Forelimb muscle (tissue), 1 donor: ENCODE measurements around the gene TBL3. TPM values are rescaled to one million over a fixed set of nuclear protein-coding genes. Genes with fewer than 3 reads are reported as not detected.
A peak's percentile ranks its signal among the peaks of the same experiment; 100 is the strongest.
"Not testable (repeated sequence)": the region's sequence is repeated elsewhere in the genome, so short reads cannot be mapped to it uniquely, and the experiment has no call there.

ENCODE experiments used
- DNase-seq: peaks from one replicate; pipeline ENCODE4 v3.0.0-alpha.2; 2013; ENCODE audit warnings: low read depth
- polyA plus RNA-seq: library from polyadenylated mRNA; unstranded; fragments of 120-200 nt; gene quantifications from one replicate; pipeline ENCODE4 v1.2.1, GENCODE V29; 2013; ENCODE audit not compliant: insufficient read length

TBL3 gene
- polyA plus RNA-seq, 1 donor, result 28.4 TPM

DNA sequence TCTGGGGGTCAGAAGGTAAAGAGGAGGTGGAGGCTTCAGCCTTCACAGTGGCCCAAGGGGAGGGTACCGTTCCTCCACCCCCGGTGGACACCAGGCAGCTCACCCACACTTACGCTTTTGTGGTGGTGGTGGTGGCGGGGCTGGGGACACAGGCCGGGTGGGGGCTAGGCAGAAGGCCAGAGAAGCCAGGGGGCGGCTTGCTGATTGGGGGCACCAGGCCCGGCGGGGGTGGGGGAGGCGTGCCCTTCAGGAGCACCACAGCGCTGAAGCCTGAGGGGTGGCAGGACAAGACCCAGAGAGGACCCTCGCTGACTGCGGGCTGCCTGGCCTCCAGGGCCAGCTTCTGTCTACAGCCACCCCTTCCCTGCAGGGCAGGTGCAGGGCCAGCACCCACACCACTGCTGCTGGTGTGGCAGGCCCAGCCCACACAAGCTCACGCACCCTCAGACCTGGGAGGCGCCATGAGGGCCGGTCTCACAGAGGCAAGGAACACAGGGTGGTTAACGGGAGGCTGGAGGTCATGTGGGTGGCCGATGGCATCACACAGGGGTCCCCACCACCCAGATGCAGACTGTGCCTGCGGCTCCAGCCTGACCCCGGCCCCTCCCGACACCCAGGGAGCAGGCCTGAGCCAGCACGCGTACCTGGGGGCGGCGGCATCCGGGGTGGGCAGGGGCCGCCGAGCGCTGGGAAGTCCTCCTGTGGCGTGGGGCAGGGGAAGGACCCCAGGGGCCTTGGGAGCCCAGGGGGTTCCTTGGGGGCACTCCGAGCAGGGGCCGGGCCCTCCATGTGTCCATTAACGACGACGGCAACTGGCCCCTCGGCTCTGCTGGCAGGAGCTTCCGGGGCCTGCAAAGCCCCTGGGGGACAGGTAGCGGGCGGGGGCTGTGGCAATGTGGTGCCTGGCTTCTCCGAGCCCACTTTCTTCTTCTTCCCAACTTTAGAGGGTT lies 27.3 kb downstream of the TBL3 start:
- DNase-seq, result no peak

DNA sequence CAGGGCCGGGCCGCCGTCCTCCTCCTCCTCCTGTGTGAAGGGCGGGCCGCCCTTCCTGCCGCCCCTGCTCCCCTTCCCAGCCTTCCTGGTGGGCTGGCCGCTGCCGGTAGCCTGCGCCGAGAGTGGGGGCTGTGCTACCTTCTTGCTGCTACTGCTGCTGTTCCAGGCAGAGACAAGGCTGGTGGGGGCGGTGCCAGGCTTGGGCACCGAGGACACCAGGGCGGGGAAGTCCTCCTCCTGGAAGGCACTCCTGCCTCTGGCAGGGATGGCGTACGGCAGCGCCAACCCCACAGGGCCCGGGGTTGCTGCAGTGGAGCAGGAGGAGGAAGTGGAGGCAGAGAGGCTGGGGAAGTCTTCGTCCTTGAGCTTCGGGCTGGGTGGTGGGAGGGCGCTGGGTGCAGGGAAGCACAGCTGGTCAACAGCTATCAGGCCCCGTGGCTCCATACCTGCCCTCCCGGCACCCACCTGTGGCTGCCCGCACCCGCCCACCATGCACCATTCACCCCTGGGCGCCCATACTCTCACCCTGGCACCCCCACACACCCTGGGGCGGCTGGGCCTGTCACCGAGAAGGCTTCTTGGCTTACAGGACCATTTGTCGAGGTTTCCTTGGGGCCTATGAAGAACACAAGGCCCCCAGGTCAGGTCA lies 28.1 kb downstream of the TBL3 start:
- DNase-seq, result no peak

DNA sequence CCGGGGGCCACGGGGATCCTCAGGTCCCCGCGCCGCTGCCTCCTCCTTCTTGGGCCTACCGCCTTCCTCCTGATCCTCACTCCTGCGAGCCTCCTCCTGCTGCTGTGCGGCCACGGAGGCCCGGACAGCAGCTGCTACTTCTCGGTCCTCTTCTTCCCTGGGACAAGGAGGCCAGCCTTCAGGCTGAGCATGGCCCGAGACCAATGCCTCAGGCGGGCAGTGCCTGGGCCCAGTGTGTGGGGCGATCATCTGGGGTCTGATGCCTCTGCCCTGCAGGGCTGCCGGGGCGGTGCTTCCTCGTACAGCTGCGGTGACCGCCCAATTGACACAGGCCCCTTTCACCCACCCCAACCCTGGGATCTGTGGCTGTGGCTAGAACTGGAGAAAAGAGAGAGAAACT lies 29.2 kb downstream of the TBL3 start:
- no peak for DNase-seq

DNA sequence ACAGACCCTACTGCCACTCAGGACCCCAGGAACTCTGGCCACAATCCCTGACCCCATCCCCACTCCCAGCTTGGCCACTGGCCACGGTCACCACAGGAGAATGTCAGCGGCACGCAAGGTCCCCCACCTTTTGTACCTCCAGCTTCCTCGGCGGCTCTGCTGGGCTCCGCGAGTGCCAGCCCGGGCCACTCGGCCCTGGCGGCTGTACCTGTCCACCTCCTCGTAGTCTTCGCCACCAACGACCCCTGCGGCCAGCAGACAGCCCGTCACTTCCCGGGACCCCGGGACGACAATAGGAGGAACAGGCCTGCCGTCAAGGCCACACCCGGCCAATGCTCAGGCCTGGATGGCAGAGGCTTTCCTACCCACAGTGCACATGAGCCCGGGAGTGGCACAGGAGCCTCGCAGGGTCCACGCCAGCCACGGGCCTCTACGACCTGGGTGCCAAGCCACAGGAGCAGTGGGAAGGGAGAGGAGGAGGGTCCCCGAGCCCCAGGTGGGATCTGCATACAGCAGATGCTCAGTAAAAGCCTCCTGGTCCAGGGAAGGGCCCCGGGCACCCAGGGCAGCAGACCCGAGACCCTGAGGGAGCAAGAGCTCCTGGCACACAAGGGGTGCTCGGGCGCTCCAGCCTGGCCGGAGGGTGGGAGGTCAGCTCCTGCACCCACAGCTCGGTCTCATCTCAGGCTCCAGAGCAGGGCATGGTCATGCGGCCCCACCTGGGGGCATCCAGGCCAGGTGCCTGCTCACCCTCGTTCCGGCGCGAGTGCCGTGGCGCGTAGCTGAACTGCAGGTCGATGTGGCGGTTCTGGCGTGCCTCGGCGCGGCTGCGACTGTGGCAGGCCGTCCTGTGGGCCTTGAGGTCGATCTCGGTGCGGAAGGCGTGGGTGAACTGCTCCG lies 29.9 kb downstream of the TBL3 start:
- no peak for DNase-seq

DNA sequence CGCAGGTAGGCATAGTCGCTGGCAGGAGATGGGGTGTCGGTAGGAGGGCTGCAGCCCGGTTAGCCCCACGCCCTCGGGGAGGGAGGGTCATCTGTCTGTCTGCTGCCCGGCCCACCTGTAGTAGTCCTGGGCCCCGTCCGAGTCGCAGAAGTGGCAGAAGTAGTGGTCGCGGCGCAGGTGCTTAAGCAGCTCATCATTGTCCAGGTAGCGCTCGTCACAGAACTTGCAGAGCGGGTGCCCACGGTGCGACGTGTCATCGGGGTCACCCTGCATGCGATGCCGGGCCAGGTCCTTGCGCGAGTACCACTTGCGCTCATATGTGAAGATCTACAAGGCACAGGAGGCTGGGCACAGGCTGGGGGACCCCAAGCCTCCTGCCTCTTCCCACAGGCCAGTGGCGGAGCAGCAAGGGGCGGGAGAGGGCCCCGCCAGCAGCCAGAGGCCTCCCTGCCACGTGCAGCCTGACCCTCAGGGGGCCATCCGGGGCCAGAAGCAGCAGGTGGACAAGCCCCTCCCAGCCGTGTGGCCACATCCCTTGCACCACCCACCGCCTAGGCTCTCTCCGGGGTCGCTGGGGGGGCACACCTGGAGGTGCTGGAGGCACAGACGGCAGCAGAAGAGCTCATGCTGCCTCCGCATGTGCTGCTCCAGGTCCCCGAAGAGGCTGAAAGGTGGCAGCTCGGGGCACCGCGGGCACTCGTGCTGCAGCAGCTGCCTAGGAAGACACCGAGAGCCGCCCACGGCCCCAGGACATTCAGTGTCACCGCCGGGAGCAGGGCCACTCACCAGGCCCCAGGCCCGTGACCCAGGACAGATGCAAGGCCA lies 30.8 kb downstream of the TBL3 start:
- DNase-seq, result no peak

DNA sequence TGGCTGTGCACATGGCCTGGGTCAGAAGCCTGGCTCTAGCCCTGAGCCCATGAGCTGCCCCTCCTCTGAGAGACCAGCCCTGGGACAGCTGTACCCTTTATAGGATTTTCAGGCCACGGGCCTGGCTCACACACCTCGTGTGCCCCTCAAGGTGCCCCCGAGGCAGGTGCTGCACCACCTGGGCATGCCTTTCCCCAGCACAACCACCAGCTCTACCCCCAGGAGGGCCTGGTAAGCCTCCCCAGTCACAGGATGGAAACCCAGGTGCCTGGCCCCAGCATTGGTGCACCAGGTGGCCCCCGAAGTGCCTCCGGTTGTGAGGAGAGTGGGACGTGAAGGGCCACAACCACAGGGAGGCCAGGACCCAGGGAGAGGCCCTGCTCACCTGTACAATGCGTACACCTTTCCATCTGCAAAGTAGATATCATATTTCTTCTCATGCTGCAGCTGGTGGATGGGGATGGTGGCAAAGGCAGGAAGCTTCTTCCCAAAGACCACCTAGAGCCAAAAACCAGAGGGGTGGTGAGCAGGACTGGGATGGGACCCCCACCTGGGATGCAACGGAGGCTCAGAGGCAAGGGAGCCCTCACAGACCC lies 31.5 kb downstream of the TBL3 start:
- DNase-seq, result no peak

DNA sequence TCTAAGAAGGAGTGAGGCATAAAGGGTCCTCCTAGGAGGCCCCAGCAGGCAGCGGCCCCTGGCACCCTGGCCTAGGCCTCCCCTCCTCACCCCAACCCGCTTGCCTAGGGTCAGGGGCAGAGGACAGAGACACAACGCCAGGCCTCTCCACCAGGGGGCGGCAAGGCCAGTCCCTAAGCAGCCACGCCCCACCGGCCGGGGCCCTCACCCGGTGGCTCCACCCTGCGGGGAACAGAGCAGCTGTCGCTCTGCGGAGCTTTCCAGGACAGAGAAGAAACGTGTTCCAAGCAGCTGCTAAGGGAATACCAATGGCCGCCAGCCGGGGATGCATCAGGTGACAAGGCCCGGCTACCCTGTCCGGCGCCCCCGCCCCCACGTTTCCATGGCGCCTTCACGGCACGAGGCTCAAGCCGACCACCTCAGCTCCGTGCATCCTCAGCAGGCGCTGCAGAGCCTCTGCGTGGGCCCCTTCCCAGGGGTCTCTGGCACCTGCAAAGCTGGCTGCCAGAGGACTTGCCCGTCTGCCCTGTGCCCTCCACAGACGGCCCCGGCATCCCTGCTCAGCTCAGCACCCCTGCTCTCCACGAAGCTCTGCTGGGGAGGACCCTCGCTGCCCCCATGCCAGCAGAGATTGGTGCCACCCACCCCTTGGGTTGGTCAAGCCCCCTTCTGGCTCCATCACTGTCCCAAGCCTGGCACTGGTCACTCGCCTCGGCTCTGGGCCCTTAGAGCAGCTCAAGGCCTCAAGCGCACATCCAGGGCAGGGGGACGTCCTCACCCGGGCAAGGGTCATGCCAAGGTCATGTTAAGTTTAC lies 32.2 kb downstream of the TBL3 start:
- DNase-seq, result peak; percentile 39

DNA sequence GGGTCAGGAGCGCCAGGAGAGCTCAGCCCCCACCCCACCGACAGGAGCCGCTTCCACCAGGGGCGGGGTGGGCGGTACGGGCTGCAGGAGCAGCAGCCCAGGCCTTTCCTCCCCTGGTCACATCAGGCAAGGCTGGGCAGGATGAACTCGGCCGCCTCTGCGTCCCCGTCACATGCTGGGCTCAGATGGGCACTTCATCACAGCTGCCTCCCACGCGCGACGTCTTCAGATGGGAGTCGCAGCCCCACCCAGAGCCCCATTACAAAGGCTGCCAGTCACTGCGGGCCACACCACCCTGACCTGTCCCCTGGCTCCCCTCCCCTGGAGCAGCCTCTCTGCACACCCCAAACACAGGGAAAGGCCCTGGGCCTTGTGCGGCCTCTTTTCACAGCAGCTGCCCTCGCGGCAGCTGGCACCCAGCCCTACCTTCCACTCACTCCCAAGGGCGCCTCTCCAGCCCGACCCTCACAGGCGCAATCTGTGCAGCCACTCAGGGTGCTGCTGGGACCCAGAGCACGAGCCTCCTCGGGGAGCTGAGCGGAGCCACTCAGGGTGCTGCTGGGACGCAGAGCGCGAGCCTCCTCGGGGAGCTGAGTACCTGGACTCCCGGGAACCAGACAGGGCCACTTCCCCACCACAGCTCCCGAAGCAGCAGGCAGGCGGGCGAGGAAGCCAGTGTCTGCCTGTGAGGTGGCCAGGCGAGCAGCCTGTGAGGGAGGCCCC lies 33.1 kb downstream of the TBL3 start:
- no peak for DNase-seq

DNA sequence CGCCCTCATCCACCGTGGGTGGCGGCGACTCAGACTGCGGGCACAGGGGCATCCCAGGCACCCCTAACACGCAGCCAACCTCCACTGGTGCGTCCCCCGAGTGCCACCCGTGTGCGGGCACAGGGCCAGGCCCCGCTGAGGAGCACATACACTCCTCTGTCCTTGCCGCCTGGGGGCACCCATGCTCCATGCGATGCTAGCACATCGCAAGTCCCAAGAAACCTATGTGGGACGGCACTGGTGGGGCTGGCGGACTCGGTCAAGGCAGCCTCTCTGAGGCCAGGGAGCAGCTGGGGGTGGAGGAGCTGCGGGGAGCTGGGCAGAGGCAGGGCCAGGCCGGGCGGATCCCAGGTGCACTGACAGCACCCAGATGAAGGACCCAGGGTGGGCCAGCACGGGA lies 33.8 kb downstream of the TBL3 start:
- DNase-seq, result no peak

DNA sequence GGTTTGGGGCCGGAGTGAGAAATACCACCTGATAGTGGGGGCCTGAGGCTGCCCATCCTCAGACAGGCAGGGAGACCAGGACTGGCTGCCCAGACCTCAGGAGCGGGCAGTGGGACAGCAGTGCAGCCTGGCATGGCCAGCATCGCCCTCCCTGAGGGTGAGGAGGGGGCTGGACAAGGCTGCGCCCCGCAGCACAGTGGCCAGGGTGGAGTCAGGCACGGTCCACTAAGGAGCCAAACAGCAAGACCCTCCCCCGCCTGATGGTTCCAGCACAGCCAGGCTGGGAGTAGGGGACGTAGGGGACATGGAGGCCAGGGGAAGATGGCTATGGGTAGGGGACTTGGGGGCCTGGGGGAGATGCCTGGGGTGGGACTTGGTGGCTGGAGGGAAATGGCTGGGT lies 34.5 kb downstream of the TBL3 start:
- no peak for DNase-seq

DNA sequence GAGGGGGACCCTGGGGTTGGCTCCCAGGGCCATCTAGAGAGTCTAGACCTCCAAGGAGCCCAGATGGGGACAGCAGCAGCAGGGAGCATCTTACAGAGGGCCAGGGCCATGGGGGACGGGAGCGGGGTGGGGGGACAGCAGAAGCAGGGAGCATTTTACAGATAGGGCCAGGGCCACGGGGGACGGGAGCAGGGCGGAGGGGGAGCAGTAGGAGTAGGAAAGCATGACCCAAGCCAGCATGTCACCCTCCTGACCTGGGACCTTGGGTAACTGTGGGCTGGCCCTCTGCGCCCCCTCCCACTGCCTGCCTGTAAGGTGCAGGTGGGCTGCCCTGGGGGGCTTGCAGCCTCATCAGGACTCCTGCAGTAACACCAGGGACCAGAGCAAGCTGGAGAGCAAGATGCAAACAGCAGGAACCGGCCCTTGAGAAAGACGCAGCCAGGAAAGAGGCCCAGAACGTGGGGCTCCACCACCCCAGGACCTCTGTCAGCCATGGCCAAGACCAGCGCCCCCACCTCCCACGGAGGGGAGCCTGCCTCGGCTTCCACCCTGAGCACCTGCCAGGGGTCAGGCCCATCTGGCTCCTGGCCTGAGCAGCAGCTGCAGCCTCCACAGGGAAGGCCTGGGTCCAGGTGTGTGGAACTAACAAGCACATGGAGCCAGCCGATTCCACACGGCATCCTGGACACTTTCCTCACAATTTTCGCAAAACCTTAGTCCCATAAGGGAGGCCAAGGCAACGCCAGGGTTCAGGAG lies 35.4 kb downstream of the TBL3 start:
- no peak for DNase-seq

DNA sequence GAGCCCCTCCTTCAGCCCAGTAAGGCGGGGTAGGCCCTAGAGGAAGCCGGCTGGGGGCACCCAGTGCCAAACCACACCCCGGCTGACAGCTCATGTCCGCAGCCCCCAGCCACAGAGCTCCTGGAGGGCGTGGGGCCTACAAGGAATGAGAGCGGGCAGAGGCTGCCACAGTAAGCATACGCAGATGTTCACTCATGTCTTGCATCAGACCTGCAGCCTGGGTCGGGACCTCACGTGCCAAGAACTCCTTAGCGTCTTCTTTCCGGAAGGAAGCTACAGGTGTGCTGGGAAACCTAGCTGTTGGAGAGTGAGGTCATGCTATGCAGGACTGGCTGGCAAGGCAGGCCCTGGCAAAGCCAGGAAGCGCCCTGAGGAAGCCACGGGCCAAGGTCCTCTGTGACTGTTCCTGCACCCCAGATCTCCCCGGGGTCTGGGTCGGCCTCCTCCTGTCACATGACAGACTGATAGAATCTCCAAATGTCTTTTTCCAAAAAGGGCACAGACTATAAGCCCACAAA lies 36.2 kb downstream of the TBL3 start:
- DNase-seq, result no peak

DNA sequence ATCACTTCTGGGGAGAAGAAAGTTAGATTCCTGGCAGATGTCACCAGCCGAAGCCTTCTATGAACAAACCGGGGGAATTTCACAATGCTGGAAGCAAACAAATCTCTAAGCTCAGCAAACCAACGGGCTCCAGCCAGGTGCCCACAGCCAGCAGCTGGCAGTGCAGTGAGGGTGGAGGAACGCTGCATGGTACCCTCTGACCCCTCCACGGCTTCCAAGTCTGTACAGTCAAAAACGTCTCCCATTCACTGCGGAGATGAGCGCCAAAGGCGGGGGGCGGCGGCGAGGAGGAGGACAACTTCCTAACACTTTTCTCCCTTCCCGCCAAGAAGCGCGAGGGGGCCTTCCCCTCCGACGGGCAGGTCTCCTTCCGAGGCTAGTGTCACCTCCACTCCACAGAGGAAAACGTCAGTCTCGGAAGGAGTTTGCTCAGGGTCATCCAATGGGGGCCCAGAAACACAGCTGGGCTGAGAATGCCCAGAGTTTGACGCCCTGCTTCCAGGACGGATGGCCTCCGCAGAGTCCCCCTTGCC lies 36.8 kb downstream of the TBL3 start:
- no peak for DNase-seq

DNA sequence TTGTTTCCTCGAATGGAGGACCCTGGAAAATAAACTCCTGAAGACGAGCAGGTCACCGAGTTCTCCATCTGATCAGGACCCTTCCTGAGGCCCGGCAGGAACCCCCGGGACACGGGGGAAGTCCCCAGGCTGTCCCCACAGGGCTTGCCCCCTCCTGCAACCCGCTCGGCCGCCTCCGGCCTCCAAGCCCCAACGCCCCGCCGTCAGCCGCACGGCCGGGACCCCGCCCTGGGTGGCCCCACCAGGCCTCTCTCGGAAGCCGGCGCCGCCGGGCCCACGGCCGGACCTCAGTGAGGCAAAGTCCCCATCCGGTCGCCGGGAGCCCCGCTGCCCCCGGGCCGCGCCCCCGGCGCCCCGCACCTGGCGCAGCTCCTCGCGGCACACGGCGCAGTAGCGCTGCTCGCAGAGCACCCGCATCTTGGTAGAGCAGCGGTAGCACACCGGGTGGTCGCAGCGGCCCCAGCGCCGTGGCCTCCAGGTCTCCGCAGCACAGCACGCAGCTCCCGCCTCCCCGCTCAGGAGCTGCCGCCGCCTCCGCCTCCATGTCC lies 37.4 kb downstream of the TBL3 start:
- DNase-seq, result no peak

DNA sequence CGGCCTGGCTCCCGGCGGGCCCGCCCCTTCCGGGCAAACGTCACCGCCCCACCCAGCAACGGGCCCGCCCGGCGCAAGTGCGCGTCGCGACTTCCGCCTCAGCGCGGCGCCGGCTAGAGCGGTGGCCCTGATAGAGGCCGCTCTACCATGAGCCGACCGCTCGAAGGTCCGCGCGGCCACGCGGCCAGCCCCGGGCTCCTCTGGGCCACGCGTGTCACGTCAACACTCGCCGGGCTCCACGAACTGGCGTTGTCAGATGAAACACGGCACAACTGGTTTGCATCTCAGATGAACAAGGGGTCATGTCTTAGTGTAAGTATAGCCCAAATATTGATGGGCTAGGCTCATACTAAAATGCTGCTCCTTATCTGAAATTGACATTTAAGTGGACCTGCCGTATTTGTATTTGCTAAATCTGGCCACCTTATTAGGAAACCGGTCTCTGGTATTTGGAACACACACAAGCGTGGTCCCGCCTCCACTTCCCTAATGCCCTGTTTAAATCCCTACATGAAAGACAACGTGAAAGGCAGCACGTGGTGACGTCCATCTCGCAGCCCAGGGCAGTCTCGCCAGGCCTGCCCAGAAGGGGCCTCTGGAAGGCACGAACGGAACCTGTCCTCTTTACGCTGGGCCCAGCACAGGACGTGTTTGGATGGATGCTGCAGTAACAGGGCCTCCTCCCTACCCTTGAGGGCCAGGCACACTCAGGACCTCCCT lies 38.1 kb downstream of the TBL3 start, which contains the start of gene ZNF598:
Gene ZNF598, minus strand, starts transcription at position 31 of the 720 bp plus-strand sequence.
- DNase-seq, result peak; percentile 66

DNA sequence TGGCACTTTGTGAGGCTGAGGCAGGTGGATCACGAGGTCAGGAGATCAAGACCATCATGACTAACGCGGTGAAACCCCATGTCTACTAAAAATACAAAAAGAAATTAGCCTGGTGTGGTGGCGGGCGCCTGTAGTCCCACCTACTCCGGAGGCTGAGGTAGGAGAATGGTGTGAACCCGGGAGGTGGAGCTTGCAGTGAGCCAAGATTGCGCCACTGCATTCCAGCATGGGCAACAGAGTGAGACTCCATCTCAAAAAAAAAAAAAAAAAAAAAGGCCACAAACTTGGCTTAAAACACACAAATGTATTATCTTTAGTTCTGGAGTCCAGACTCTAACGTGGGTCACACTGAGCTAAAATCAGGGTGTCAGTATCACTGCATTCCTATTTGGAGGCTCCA lies 39.9 kb downstream of the TBL3 start:
- not testable (repeated sequence) for DNase-seq

DNA sequence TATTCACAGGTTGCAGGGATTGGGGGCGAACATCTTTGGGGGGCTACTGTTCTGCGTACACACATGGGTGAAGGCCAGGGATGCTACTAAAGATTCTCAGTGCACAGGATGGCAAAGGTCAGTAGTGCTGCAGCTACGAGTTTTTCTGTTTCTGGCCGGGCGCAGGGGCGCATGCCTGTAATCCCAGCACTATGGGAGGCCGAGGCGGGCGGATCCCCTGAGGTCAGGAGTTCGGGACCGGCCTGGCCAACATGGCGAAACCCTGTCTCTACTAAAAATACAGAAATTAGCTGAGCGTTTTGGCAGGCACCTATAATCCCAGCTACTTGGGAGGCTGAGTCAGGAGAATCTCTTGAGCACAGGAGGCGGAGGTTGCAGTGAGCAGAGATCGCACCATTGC lies 41.7 kb downstream of the TBL3 start:
- DNase-seq, result no peak
